Measurements from ENCODE around the gene HTR7. TPM values are rescaled to one million over a fixed set of nuclear protein-coding genes. Genes with fewer than 3 reads are reported as not detected.

The HTR7 gene
- total and polyA plus RNA-seq, 2 of the 8 experiments (the other 6 are each of a cell fraction or from before 2014, with no cell fraction given), result 22.9 to 24.6 TPM

DNA sequence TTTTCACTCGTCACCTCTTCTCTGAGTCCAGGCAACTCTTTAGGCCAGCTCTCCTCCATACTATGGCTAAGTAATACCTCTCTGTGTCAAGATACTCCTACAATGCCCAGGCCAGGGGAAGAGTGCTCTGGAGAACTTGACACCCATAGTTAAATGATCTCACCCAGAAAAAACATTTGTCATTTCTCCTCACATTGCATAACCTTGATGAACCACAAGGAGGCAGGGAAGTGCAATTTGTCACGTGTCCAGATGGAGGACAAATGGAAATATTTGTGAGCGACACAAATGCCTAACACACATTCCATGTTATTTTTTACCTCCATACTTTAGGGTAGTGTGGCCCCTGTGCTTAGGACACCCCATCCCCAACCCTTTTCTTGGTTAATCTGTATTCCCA, 78.3 kb downstream of the HTR7 start (continued):
- TF ChIP-seq SUZ12 (IDR thresholded peaks at IDR 0.05; ENCODE audit: low read length) (no peak), TAF1 (IDR thresholded peaks at IDR 0.05; ENCODE audit: low read depth, low read length) (no peak), GTF2F1 (IDR thresholded peaks at IDR 0.05; ENCODE audit: borderline replicate concordance, low read depth, low read length) (no peak)
